PC-9 (cell line): ENCODE data around the gene HES2. TPM values are rescaled to one million over a fixed set of nuclear protein-coding genes. Genes with fewer than 3 reads are reported as not detected.

Source experiments
- BruUV-seq: library from RNA; stranded (reverse); fragments of 400-500 nt; replicated peaks from 2 replicates; lab custom pipeline; 2021; lab: Mats Ljungman, UMichigan
- CTCF ChIA-PET: fragments of 300-600 bp; sonication (Branson Sonifier 250); formaldehyde crosslinking; loops from one replicate; lab custom pipeline; 2022; ENCODE audit warnings: antibody characterized with exemption; lab: Charles Lee
- POLR2A ChIA-PET: fragments of 300-600 bp; sonication (Branson Sonifier 250); formaldehyde crosslinking; loops from one replicate; lab custom pipeline; 2022; ENCODE audit warnings: antibody characterized with exemption; ENCODE audit not compliant: unreplicated experiment; lab: Charles Lee
- DNase-seq, 2 experiments: peaks; one replicate each; pipeline versions ENCODE4 v3.0.0 to v3.0.0-alpha.2; 2015 to 2022; ENCODE audit warnings: mixed read lengths in 1 of 2
- H2AFZ ChIP-seq: fragments of 200-600 bp; sonication (generic); 2 replicates; pipeline ENCODE4 v1.8.1; 2017; ENCODE audit warnings: antibody characterized with exemption
- H3F3A ChIP-seq: fragments of 200-600 bp; sonication (generic); 2 replicates; pipeline ENCODE4 v1.8.1; 2017; ENCODE audit warnings: antibody characterized with exemption, mild to moderate bottlenecking, low read depth; ENCODE audit not compliant: insufficient read depth
- H3K27ac ChIP-seq: fragments of 200-600 bp; sonication (generic); 2 replicates; pipeline ENCODE4 v1.6.1; 2016; ENCODE audit warnings: mixed run types
- H3K27me3 ChIP-seq: fragments of 200-600 bp; sonication (generic); 2 replicates; pipeline ENCODE4 v1.6.1; 2016; ENCODE audit warnings: low read depth, mixed run types; ENCODE audit not compliant: insufficient read depth
- H3K36me3 ChIP-seq: fragments of 200-600 bp; sonication (generic); 2 replicates; pipeline ENCODE4 v1.6.1; 2016; ENCODE audit warnings: low read depth, mixed run types
- H3K4me1 ChIP-seq: fragments of 200-600 bp; sonication (generic); replicated peaks from 2 replicates; pipeline ENCODE4 v1.6.1; 2016; ENCODE audit warnings: mixed run types; ENCODE audit not compliant: insufficient read depth
- H3K4me2 ChIP-seq: fragments of 200-600 bp; sonication (generic); 2 replicates; pipeline ENCODE4 v1.6.1; 2017; ENCODE audit warnings: mixed run types
- H3K4me3 ChIP-seq: fragments of 200-600 bp; sonication (generic); 2 replicates; pipeline ENCODE4 v1.6.1; 2016; ENCODE audit warnings: mixed run types
- H3K79me2 ChIP-seq: fragments of 200-600 bp; sonication (generic); 2 replicates; pipeline ENCODE4 v1.6.1; 2017; ENCODE audit warnings: low read depth, mixed run types
- H3K9me2 ChIP-seq: fragments of 200-600 bp; sonication (generic); 2 replicates; pipeline ENCODE4 v1.8.1; 2017; ENCODE audit warnings: mild to moderate bottlenecking; ENCODE audit not compliant: insufficient read depth
- H3K9me3 ChIP-seq: fragments of 200-600 bp; sonication (generic); 2 replicates; pipeline ENCODE4 v1.8.1; 2016; ENCODE audit warnings: low read depth; ENCODE audit not compliant: insufficient read depth
- H4K20me1 ChIP-seq: fragments of 200-600 bp; sonication (generic); 2 replicates; pipeline ENCODE4 v1.8.1; 2017; ENCODE audit not compliant: insufficient read depth
- EZH2 ChIP-seq: fragments of 200-600 bp; sonication (generic); IDR thresholded peaks from 2 replicates; pipeline ENCODE4 v1.8.0; 2017; ENCODE audit warnings: antibody characterized with exemption, low read depth
- intact Hi-C: fragments of 100-400 bp; cut with micrococcal nuclease; formaldehyde crosslinking; loops from one replicate; pipeline ENCODE4 v1.10.0; 2022; ENCODE audit not compliant: unreplicated experiment
- total RNA-seq: library from RNA; stranded (reverse); gene quantifications from 2 replicates; pipeline ENCODE4 v1.2.3, GENCODE V29; 2021
- TF ChIP-seq, protein P1 (sequence below): fragments of 200-600 bp; sonication (generic); conservative IDR thresholded peaks from 2 replicates; pipeline ENCODE4 v1.6.1; 2017; ENCODE audit warnings: mixed run types, antibody characterized with exemption, mild to moderate bottlenecking, moderate library complexity

Gene HES2
- total RNA-seq, 1 experiment from 2014 or later: 2.1 TPM

DNA sequence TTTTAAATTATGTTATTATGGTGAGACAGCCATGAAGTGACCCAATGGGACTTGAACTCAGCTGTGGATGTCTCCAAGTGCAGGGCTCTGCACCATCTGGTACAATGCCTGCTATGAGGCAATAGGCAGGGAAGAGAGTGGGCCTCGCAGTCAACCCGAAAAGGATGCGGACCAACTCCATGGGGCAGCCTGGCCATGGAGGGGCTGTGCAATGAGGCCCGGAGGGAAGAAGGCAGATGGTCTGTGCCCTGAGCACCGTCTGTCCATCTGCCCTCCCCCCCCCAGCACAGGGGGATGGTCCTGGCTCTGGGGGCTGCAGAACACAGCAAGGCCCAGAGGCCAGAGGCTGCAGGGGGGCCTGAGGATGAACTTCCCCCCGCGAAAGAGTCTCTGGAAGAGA lies 21.9 kb upstream of the HES2 start:
- H3K4me1 ChIP-seq: no peaks in the 10 kb centered on the region
- BruUV-seq: no TSS peak
- no peak for TF ChIP-seq EZH2
- TF ChIP-seq, protein P1, sequence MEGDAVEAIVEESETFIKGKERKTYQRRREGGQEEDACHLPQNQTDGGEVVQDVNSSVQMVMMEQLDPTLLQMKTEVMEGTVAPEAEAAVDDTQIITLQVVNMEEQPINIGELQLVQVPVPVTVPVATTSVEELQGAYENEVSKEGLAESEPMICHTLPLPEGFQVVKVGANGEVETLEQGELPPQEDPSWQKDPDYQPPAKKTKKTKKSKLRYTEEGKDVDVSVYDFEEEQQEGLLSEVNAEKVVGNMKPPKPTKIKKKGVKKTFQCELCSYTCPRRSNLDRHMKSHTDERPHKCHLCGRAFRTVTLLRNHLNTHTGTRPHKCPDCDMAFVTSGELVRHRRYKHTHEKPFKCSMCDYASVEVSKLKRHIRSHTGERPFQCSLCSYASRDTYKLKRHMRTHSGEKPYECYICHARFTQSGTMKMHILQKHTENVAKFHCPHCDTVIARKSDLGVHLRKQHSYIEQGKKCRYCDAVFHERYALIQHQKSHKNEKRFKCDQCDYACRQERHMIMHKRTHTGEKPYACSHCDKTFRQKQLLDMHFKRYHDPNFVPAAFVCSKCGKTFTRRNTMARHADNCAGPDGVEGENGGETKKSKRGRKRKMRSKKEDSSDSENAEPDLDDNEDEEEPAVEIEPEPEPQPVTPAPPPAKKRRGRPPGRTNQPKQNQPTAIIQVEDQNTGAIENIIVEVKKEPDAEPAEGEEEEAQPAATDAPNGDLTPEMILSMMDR: no peak
- no peak for DNase-seq
- H3K9me3 ChIP-seq: no peaks in the 10 kb centered on the region
- intact Hi-C loops: no loop called here
- H2AFZ ChIP-seq: no peak overlapping the region
- no peaks in the 10 kb centered on the region for H3K36me3 ChIP-seq
- H3K9me2 ChIP-seq: no peaks in the 10 kb centered on the region
- H3K27ac ChIP-seq: no peak overlapping the region
- H3K27me3 ChIP-seq: no peaks in the 10 kb centered on the region
- H3F3A ChIP-seq: peaks cover 10% of the 10 kb centered on the region; the same call in 1 of the 2 replicates
- no peak overlapping the region for H3K4me3 ChIP-seq
- H3K4me2 ChIP-seq: no peak overlapping the region
- ChIA-PET CTCF (interaction anchor here (0.7 kb wide), 1 partner anchor 39 kb away, joined by 4 read pairs; no protein-coding TSS in a partner anchor), POLR2A (no interaction called here)
- H3K79me2 ChIP-seq: no peaks in the 10 kb centered on the region
- H4K20me1 ChIP-seq: no peaks in the 10 kb centered on the region

DNA sequence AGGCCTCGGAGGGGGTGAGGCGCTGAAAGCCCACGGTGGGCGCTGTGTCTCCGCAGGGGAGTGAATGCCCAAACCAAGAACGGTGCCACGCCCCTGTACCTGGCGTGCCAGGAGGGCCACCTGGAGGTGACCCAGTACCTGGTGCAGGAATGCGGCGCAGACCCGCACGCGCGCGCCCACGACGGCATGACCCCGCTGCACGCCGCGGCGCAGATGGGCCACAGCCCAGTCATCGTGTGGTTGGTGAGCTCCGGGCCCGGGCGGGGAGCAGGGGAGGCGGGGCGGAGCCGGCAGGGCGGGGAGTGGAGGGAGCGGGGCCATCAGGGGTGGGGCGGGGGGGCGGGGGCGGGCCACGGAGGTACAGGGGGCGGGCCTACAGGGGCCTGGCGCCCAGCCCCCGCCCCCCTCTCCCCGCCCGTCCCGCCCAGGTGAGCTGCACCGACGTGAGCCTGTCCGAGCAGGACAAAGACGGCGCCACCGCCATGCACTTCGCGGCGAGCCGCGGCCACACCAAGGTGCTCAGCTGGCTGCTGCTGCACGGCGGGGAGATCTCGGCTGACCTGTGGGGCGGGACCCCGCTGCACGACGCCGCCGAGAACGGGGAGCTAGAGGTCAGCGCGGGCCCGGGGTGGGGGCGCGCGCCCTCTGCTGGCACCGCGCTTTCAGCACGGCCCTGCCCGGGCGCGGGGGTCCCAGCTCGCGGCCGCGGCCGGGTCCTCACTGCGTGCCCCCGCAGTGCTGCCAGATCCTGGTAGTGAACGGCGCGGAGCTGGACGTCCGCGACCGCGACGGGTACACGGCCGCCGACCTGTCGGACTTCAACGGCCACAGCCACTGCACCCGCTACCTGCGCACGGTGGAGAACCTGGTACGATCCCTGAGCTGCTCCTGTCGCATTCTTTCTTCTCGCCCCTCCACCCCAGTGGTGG lies 20.7 kb upstream of the HES2 start:
- intact Hi-C loops: no loop called here
- Histone ChIP-seq H4K20me1 (no peaks in the 10 kb centered on the region), H3K4me1 (no peaks in the 10 kb centered on the region), H3K27me3 (no peaks in the 10 kb centered on the region), H3K9me3 (no peaks in the 10 kb centered on the region), H3F3A (peaks cover 10% of the 10 kb centered on the region; the same call in 1 of the 2 replicates), H3K9me2 (no peaks in the 10 kb centered on the region), H2AFZ (no peak overlapping the region), H3K4me3 (no peak overlapping the region), H3K79me2 (no peaks in the 10 kb centered on the region), H3K27ac (no peak overlapping the region), H3K36me3 (no peaks in the 10 kb centered on the region), H3K4me2 (no peak overlapping the region)
- BruUV-seq: no TSS peak
- ChIA-PET POLR2A (interaction anchor here (0.7 kb wide), 3 partner anchors 58 to 235 kb away, joined by 3 to 12 read pairs (median 3); no protein-coding TSS in a partner anchor), CTCF (interaction anchor here (0.6 to 1.4 kb wide), 12 partner anchors 17 to 599 kb away, joined by 3 to 9 read pairs (median 3); no protein-coding TSS in a partner anchor)
- TF ChIP-seq EZH2: no peak
- TF ChIP-seq, protein P1: no peak
- DNase-seq: peak in 1 of 2 experiments; percentile 81

GRCh38 chr1:6438047-6438525 lies 18.4 kb upstream of the HES2 start:
- no peaks in the 10 kb centered on the region for H3K9me3 ChIP-seq
- no peaks in the 10 kb centered on the region for H3K79me2 ChIP-seq
- intact Hi-C loops: loop anchor here (1.0 to 2.0 kb wide), 4 partner anchors 33 to 191 kb away; no protein-coding TSS in a partner anchor
- no peak overlapping the region for H3K27ac ChIP-seq
- CTCF ChIA-PET: interaction anchor here (0.5 to 2.5 kb wide), 6 partner anchors 13 to 193 kb away, joined by 3 to 18 read pairs (median 4); partner anchors contain the start of genes ACOT7 and ESPN
- H2AFZ ChIP-seq: no peak overlapping the region
- TF ChIP-seq, protein P1: peak; percentile 89
- no peak for TF ChIP-seq EZH2
- no peaks in the 10 kb centered on the region for H3K9me2 ChIP-seq
- POLR2A ChIA-PET: no interaction called here
- H3K4me2 ChIP-seq: no peak overlapping the region
- H4K20me1 ChIP-seq: no peaks in the 10 kb centered on the region
- no peaks in the 10 kb centered on the region for H3K27me3 ChIP-seq
- peaks cover 10% of the 10 kb centered on the region; the same call in 1 of the 2 replicates for H3F3A ChIP-seq
- no TSS peak for BruUV-seq
- H3K4me3 ChIP-seq: no peak overlapping the region
- peak; percentile 52 to 76 for DNase-seq
- no peaks in the 10 kb centered on the region for H3K36me3 ChIP-seq
- no peaks in the 10 kb centered on the region for H3K4me1 ChIP-seq
